ENCODE data around the gene PSTPIP2. TPM values are rescaled to one million over a fixed set of nuclear protein-coding genes. Genes with fewer than 3 reads are reported as not detected.

PSTPIP2 gene
- total and polyA plus RNA-seq, 4 donors: 7.5 to 49.1 (median 12.8) TPM

DNA sequence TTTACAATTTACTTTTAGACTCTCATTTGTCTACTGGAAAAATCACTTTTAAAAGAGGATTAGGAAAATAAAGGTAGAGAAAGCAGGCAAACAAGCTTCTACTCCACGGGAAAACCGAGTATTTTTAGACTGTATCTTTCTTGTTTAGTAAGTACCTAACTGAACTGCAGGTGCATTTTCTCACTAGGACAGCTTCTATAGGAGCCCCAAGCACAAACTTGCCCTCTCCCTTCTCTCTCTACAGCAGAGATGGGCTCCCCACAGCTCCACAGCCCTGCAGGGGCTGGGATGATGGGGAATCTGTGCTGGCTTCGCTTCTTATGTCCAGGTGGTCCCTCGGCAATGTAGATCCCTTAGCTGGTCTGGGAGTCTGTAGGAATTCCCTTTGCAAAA, 16.2 kb downstream of the PSTPIP2 start:
- TF ChIP-seq, protein P1, sequence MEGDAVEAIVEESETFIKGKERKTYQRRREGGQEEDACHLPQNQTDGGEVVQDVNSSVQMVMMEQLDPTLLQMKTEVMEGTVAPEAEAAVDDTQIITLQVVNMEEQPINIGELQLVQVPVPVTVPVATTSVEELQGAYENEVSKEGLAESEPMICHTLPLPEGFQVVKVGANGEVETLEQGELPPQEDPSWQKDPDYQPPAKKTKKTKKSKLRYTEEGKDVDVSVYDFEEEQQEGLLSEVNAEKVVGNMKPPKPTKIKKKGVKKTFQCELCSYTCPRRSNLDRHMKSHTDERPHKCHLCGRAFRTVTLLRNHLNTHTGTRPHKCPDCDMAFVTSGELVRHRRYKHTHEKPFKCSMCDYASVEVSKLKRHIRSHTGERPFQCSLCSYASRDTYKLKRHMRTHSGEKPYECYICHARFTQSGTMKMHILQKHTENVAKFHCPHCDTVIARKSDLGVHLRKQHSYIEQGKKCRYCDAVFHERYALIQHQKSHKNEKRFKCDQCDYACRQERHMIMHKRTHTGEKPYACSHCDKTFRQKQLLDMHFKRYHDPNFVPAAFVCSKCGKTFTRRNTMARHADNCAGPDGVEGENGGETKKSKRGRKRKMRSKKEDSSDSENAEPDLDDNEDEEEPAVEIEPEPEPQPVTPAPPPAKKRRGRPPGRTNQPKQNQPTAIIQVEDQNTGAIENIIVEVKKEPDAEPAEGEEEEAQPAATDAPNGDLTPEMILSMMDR (IDR thresholded peaks at IDR 0.05; ENCODE audit: control extremely low read depth, extremely low read depth): no peak
- no peaks in the 10 kb centered on the region for H3K36me3 ChIP-seq (ENCODE audit: control insufficient read depth in 4 of 4, insufficient read depth in 4 of 4, low read length in 4 of 4)
- peaks cover 0 to 6% (median 3%) of the 10 kb centered on the region in 5 donors for H3K4me1 ChIP-seq (ENCODE audit: control insufficient read depth in 5 of 5, insufficient read depth in 5 of 5, low read length in 5 of 5)
- no peak overlapping the region for H3K27ac ChIP-seq (ENCODE audit: low read depth in 1 of 2, low read length in 1 of 2)
- no peaks in the 10 kb centered on the region for H3K9me3 ChIP-seq (ENCODE audit: control insufficient read depth in 4 of 4, insufficient read depth in 3 of 4, low read length in 3 of 4)
- no peak overlapping the region for H3K4me3 ChIP-seq
- ATAC-seq (ENCODE audit: insufficient read depth, low FRiP score): no peak
- no peaks in the 10 kb centered on the region for H3K27me3 ChIP-seq (ENCODE audit: control insufficient read depth in 3 of 3, insufficient read depth in 3 of 3, low read length in 2 of 3)
- WGBS, 2 donors: 51 to 63% methylated on average over 4 of the region's 4 CpGs
- no peak for DNase-seq
- H3K9ac ChIP-seq (ENCODE audit: insufficient read depth in 1 of 2, low read length in 2 of 2): no peak overlapping the region

DNA sequence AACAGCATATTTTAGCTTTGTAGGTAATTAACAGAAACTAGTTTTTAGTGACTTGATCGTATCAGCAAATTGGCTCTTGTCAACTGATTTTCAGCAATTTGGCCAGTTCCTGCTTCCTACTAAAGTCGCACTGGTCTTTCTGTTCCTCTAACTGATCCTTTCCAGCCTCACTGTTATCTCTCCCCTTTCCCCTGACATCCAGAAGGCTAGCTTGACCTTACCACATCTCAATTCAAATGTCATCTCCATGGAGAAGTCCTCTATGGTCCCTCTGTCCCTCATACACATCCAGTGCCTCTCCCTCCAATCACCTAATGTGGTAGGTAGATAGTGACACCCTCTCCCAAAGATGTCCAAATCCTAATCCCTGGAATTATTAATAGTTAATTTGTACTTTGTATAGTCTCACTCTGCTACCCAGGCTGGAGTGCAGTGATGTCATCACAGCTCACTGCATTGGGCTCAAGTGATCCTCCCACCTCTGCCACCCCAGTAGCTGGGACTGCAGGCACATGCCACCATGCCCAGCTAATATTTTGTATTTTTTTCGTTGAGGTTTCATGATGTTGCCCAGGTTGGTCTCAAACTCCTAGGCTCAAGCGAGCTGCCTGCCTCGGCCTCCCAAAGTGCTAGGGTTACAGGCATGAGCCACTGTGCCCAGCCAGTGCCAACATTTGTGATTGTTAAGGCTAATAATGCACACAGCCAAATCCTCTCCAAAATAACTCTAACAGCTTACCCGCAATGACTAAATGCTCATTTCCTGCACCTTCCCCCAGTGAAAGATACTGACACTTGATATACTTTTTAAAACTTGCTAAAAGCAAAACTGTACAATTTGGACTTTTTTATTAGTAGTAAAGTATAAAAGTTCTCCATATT, 16.9 kb downstream of the PSTPIP2 start:
- Histone ChIP-seq H3K4me3 (no peak overlapping the region), H3K9me3 (ENCODE audit: control insufficient read depth in 4 of 4, insufficient read depth in 3 of 4, low read length in 3 of 4) (no peaks in the 10 kb centered on the region), H3K27me3 (ENCODE audit: control insufficient read depth in 3 of 3, insufficient read depth in 3 of 3, low read length in 2 of 3) (no peaks in the 10 kb centered on the region), H3K4me1 (ENCODE audit: control insufficient read depth in 5 of 5, insufficient read depth in 5 of 5, low read length in 5 of 5) (peaks cover 0 to 6% (median 3%) of the 10 kb centered on the region in 5 donors), H3K36me3 (ENCODE audit: control insufficient read depth in 4 of 4, insufficient read depth in 4 of 4, low read length in 4 of 4) (no peaks in the 10 kb centered on the region), H3K9ac (ENCODE audit: insufficient read depth in 1 of 2, low read length in 2 of 2) (no peak overlapping the region), H3K27ac (ENCODE audit: low read depth in 1 of 2, low read length in 1 of 2) (no peak overlapping the region)
- DNase-seq (no peak), ATAC-seq (ENCODE audit: insufficient read depth, low FRiP score) (no peak)
- TF ChIP-seq, protein P1 (IDR thresholded peaks at IDR 0.05; ENCODE audit: control extremely low read depth, extremely low read depth): no peak
- WGBS, 2 donors: 51 to 66% methylated on average over 6 of the region's 6 CpGs

DNA sequence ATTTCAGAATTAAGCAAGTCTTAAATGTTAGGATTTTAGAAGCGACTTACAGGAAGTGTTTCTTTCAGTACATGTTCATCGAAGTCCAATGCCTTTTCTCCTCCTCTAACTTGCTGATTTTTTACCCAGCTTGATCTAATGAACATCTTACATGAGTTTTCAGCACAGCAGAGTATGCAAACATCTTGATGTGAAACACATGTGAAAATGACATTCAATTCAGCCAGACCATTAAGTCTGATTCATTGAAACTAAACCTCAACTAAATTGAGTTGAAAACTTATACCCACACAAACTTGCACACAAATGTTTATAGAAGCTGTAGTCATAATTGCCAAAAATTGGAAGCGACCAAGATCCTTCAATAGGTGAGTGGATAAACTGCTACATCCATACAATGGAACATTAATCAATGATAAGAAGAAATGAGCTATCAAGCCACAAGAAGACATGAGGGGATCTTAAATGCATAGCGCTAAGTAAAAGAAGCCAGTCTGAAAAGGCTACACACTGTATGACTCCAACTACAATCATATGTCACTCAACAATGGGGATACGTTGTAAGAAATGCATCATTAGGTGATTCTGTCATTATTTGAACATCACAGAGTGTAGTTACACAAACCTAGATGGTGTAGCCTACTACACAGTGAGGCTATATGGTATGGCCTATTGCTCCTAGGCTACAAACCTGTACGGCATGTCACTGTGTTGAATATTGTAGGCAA, 18.5 kb downstream of the PSTPIP2 start:
- H3K27ac ChIP-seq (ENCODE audit: low read depth in 1 of 2, low read length in 1 of 2): no peak overlapping the region
- H3K4me3 ChIP-seq: no peak overlapping the region
- no peaks in the 10 kb centered on the region for H3K36me3 ChIP-seq (ENCODE audit: control insufficient read depth in 4 of 4, insufficient read depth in 4 of 4, low read length in 4 of 4)
- peaks cover 0 to 6% (median 3%) of the 10 kb centered on the region in 5 donors for H3K4me1 ChIP-seq (ENCODE audit: control insufficient read depth in 5 of 5, insufficient read depth in 5 of 5, low read length in 5 of 5)
- no peaks in the 10 kb centered on the region for H3K27me3 ChIP-seq (ENCODE audit: control insufficient read depth in 3 of 3, insufficient read depth in 3 of 3, low read length in 2 of 3)
- no peaks in the 10 kb centered on the region for H3K9me3 ChIP-seq (ENCODE audit: control insufficient read depth in 4 of 4, insufficient read depth in 3 of 4, low read length in 3 of 4)
- TF ChIP-seq, protein P1 (IDR thresholded peaks at IDR 0.05; ENCODE audit: control extremely low read depth, extremely low read depth): no peak
- DNase-seq (no peak), ATAC-seq (ENCODE audit: insufficient read depth, low FRiP score) (no peak)
- no peak overlapping the region for H3K9ac ChIP-seq (ENCODE audit: insufficient read depth in 1 of 2, low read length in 2 of 2)
- 90 to 92% methylated on average over 6 of the region's 6 CpGs for WGBS, 2 donors
